H1 (cell line): ENCODE data around the gene STX2. TPM values are rescaled to one million over a fixed set of nuclear protein-coding genes. Genes with fewer than 3 reads are reported as not detected.

Experiments used
- KDM1A ChIP-seq: fragments of 200-600, 300-600 bp; sonication (generic); IDR thresholded peaks from 2 replicates; pipeline ENCODE4 v1.7.1; 2016; ENCODE audit warnings: mild to moderate bottlenecking, low read length, borderline replicate concordance
- RFX5 ChIP-seq: IDR thresholded peaks from 2 replicates; pipeline ENCODE4 v1.6.1; 2011; ENCODE audit warnings: low read depth, low read length, improper control_type of control experiment, borderline replicate concordance
- SIN3A ChIP-seq, 2 experiments: IDR thresholded peaks in 1 of 2; conservative IDR thresholded peaks in 1 of 2; 2 replicates each; pipeline ENCODE4 v1.6.1; 2011 to 2012; ENCODE audit warnings: low read length in 2 of 2, improper control_type of control experiment in 1 of 2, low read depth in 1 of 2, mild to moderate bottlenecking in 1 of 2
- SUZ12 ChIP-seq: fragments of 200-600 bp; sonication (generic); IDR thresholded peaks from 2 replicates; pipeline ENCODE4 v1.6.1; 2012; ENCODE audit warnings: mild to moderate bottlenecking, inconsistent platforms, low read length, moderate library complexity, mixed read lengths
- USF2 ChIP-seq: IDR thresholded peaks from 2 replicates; pipeline ENCODE4 v1.6.1; 2011; ENCODE audit warnings: low read length, improper control_type of control experiment
- polyA plus RNA-seq, 7 experiments: library from polyadenylated mRNA; depleted of rRNA in 3 of 7; stranded (reverse) in 5 of 7; unstranded in 2 of 7; fragments of >200 nt in 5 of 7; fragments of 200-250 nt in 2 of 7; gene quantifications; 1 replicate in 5 of 7; 2 replicates in 1 of 7; 4 replicates in 1 of 7; pipeline versions ENCODE4 v1.2.1 to v1.2.3, GENCODE V29; 2011 to 2013; ENCODE audit warnings: missing spikeins in 2 of 7, mixed read lengths in 2 of 7
- total RNA-seq: library from RNA; stranded (reverse); fragmentation: NEBNext Ultra II Directional; extraction: Animal tissue kit (Norgen Biotek cat#: 25700); gene quantifications from 2 replicates; pipeline ENCODE4 v1.2.1, GENCODE V29; 2021
- TF ChIP-seq, protein P1 (sequence below): IDR thresholded peaks from 2 replicates; pipeline ENCODE4 v1.6.1; 2011; ENCODE audit warnings: low read depth, mild to moderate bottlenecking, low read length; ENCODE audit not compliant: insufficient read depth

STX2 gene
- total and polyA plus RNA-seq, 2 of the 8 experiments (the other 6 are each of a cell fraction or from before 2014, with no cell fraction given), result 20.0 to 26.3 TPM

GRCh38 chr12:130799051-130799450 lies 40.0 kb downstream of the STX2 start (continued):
- TF ChIP-seq, protein P1, sequence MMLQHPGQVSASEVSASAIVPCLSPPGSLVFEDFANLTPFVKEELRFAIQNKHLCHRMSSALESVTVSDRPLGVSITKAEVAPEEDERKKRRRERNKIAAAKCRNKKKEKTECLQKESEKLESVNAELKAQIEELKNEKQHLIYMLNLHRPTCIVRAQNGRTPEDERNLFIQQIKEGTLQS, result no peak
- TF ChIP-seq RFX5 (no peak), SUZ12 (no peak), KDM1A (no peak), USF2 (no peak), SIN3A (conservative IDR thresholded peaks at IDR 0.05 in 1 of 2, IDR thresholded peaks at IDR 0.05 in 1 of 2; ENCODE audit: low read depth in 1 of 2, low read length in 2 of 2) (no peak)
